Measurements from ENCODE around the gene PGS1.

- TF ChIP-seq POLR2A (IDR thresholded peaks at IDR 0.05; ENCODE audit: low read length) (no peak), GATA1 (IDR thresholded peaks at IDR 0.05; ENCODE audit: low read depth, low read length) (no peak)
Observed at GRCh38 chr17:78349891-78350642, 28.4 kb upstream of the PGS1 start.

Data from erythroblast (primary cell).